GM21360 (cell line): Measurements from ENCODE around the gene DENND1A.

Experiments
- ATAC-seq: cut with Tn5 transposase; IDR thresholded peaks from one replicate; pipeline ENCODE4 v1.9.1; 2021; ENCODE audit warnings: mild to moderate bottlenecking, moderate library complexity; ENCODE audit not compliant: unreplicated experiment

The DENND1A gene

GRCh38 chr9:123548741-123549545 is 381.0 kb downstream of the DENND1A start:
- no peak for ATAC-seq

- no peak for ATAC-seq
Measured at GRCh38 chr9:123544007-123544827, 385.7 kb downstream of the DENND1A start.

- ATAC-seq, result no peak
Measured at GRCh38 chr9:123543492-123543891, 386.4 kb downstream of the DENND1A start.

- no peak for ATAC-seq
Measured at GRCh38 chr9:123542435-123543225, 387.3 kb downstream of the DENND1A start.

GRCh38 chr9:123541411-123541810 is 388.5 kb downstream of the DENND1A start:
- ATAC-seq, result no peak

GRCh38 chr9:123540457-123540856 is 389.5 kb downstream of the DENND1A start:
- no peak for ATAC-seq

GRCh38 chr9:123537809-123538208 is 392.1 kb downstream of the DENND1A start:
- no peak for ATAC-seq

GRCh38 chr9:123536455-123536868 is 393.5 kb downstream of the DENND1A start:
- no peak for ATAC-seq

GRCh38 chr9:123534336-123534735 is 395.6 kb downstream of the DENND1A start:
- ATAC-seq, result no peak

- no peak for ATAC-seq
Measured at GRCh38 chr9:123530244-123530643, 399.7 kb downstream of the DENND1A start.

- ATAC-seq, result no peak
Measured at GRCh38 chr9:123528501-123528900, 401.4 kb downstream of the DENND1A start.

GRCh38 chr9:123527981-123528380 is 401.9 kb downstream of the DENND1A start:
- ATAC-seq, result no peak

GRCh38 chr9:123525957-123526356 is 404.0 kb downstream of the DENND1A start:
- no peak for ATAC-seq

GRCh38 chr9:123525424-123525823 is 404.5 kb downstream of the DENND1A start:
- no peak for ATAC-seq

GRCh38 chr9:123524866-123525265 is 405.1 kb downstream of the DENND1A start:
- no peak for ATAC-seq

GRCh38 chr9:123523845-123524244 is 406.1 kb downstream of the DENND1A start:
- ATAC-seq, result no peak

- ATAC-seq, result no peak
Measured at GRCh38 chr9:123523001-123523400, 406.9 kb downstream of the DENND1A start.

GRCh38 chr9:123522251-123522650 is 407.7 kb downstream of the DENND1A start:
- ATAC-seq, result no peak

- ATAC-seq, result no peak
Measured at GRCh38 chr9:123518338-123518737, 411.6 kb downstream of the DENND1A start.

- ATAC-seq, result no peak
Measured at GRCh38 chr9:123517512-123517911, 412.4 kb downstream of the DENND1A start.

GRCh38 chr9:123514766-123515165 is 415.2 kb downstream of the DENND1A start:
- no peak for ATAC-seq
